ELR (cell line): ENCODE measurements around the gene SRXN1.
A peak's percentile ranks its signal among the peaks of the same experiment; 100 is the strongest.
"Not testable (repeated sequence)": the region's sequence is repeated elsewhere in the genome, so short reads cannot be mapped to it uniquely, and the experiment has no call there.

Experiments
- DNase-seq: peaks from one replicate; pipeline ENCODE4 v3.0.0-alpha.2; 2015; ENCODE audit warnings: low read depth

The SRXN1 gene

GRCh38 chr20:653110-653589 is at the start of gene SRXN1:
Gene SRXN1, minus strand, starts transcription at chr20:653200. Its CDS starts 15 bp downstream, at chr20:653185.
- DNase-seq, result peak; percentile 95

- no peak for DNase-seq
Observed at GRCh38 chr20:701401-702129, 48.6 kb upstream of the SRXN1 start.

- no peak for DNase-seq
Observed at GRCh38 chr20:699811-700338, 46.9 kb upstream of the SRXN1 start.

- no peak for DNase-seq
Observed at GRCh38 chr20:699342-699741, 46.3 kb upstream of the SRXN1 start.

GRCh38 chr20:698276-698675 is 45.3 kb upstream of the SRXN1 start:
- DNase-seq, result no peak

GRCh38 chr20:697826-698225 is 44.8 kb upstream of the SRXN1 start:
- DNase-seq, result no peak

- DNase-seq, result no peak
Observed at GRCh38 chr20:695165-695866, 42.3 kb upstream of the SRXN1 start.

GRCh38 chr20:694496-694895 is 41.5 kb upstream of the SRXN1 start:
- no peak for DNase-seq

- not testable (repeated sequence) for DNase-seq
Observed at GRCh38 chr20:693786-694185, 40.8 kb upstream of the SRXN1 start.

GRCh38 chr20:692044-692443 is 39.0 kb upstream of the SRXN1 start:
- no peak for DNase-seq

GRCh38 chr20:689947-690346 is 36.9 kb upstream of the SRXN1 start:
- no peak for DNase-seq

- DNase-seq, result no peak
Observed at GRCh38 chr20:689348-689747, 36.3 kb upstream of the SRXN1 start.

- DNase-seq, result peak; percentile 42
Observed at GRCh38 chr20:688809-689212, 35.8 kb upstream of the SRXN1 start.

GRCh38 chr20:687468-688203 is 34.6 kb upstream of the SRXN1 start:
- no peak for DNase-seq

- no peak for DNase-seq
Observed at GRCh38 chr20:684676-685319, 31.8 kb upstream of the SRXN1 start.

- no peak for DNase-seq
Observed at GRCh38 chr20:682123-682522, 29.1 kb upstream of the SRXN1 start.

GRCh38 chr20:680638-681187 is 27.7 kb upstream of the SRXN1 start:
- no peak for DNase-seq

- no peak for DNase-seq
Observed at GRCh38 chr20:677957-678356, 25.0 kb upstream of the SRXN1 start.

GRCh38 chr20:676967-677366 is 24.0 kb upstream of the SRXN1 start:
- DNase-seq, result no peak

GRCh38 chr20:676315-676937 is 23.4 kb upstream of the SRXN1 start:
- DNase-seq, result no peak
